Activated CD4-positive, alpha-beta memory T cell treated with anti-CD3 and anti-CD28 coated beads for 36 hours (primary cell): Measurements from ENCODE around the gene MRI1. TPM values are rescaled to one million over a fixed set of nuclear protein-coding genes. Genes with fewer than 3 reads are reported as not detected.
A peak's percentile ranks its signal among the peaks of the same experiment; 100 is the strongest.

Experiments
- CTCF ChIA-PET: fragments of 350-600 bp; sonication (Branson Sonifier 250); formaldehyde crosslinking; loops from one replicate; lab custom pipeline; 2021; ENCODE audit warnings: antibody characterized with exemption, inconsistent platforms; lab: Charles Lee
- POLR2A ChIA-PET: fragments of 350-600 bp; sonication (Branson Sonifier 250); formaldehyde crosslinking; loops from one replicate; lab custom pipeline; 2021; ENCODE audit warnings: antibody characterized with exemption; lab: Charles Lee
- DNase-seq: peaks from one replicate; pipeline ENCODE4 v3.0.0-alpha.2; 2020
- H3K27ac Mint-ChIP-seq: one replicate; pipeline ENCODE4 v1.8.0; 2021; ENCODE audit warnings: mixed read lengths
- H3K27me3 Mint-ChIP-seq: one replicate; pipeline ENCODE4 v1.8.0; 2021; ENCODE audit warnings: mixed read lengths
- H3K36me3 Mint-ChIP-seq: one replicate; pipeline ENCODE4 v1.8.0; 2021; ENCODE audit warnings: mixed read lengths
- H3K4me1 Mint-ChIP-seq: one replicate; pipeline ENCODE4 v1.8.0; 2021; ENCODE audit warnings: low read depth, mixed read lengths
- H3K4me3 Mint-ChIP-seq: one replicate; pipeline ENCODE4 v1.8.0; 2021; ENCODE audit warnings: mild to moderate bottlenecking, mixed read lengths
- H3K9me3 Mint-ChIP-seq: one replicate; pipeline ENCODE4 v1.8.0; 2021; ENCODE audit warnings: mixed read lengths
- intact Hi-C: fragments of 100-400 bp; cut with micrococcal nuclease; formaldehyde crosslinking; loops from one replicate; pipeline ENCODE4 v1.15.1; 2023
- total RNA-seq, 2 experiments: library from RNA; stranded (reverse); gene quantifications; one replicate each; pipeline ENCODE4 v1.2.3, GENCODE V29; 2021

The MRI1 gene
- total RNA-seq, 2 experiments from 2014 or later = 17.7 to 19.3 TPM

- ChIA-PET POLR2A (interaction anchor here (1.1 to 2.7 kb wide), 8 partner anchors 10 to 64 kb away, joined by 3 to 10 read pairs (median 5); partner anchors contain the start of gene C19orf53), CTCF (interaction anchor here (1.0 to 2.7 kb wide), 5 partner anchors 11 to 84 kb away, joined by 3 to 20 read pairs (median 5); no protein-coding TSS in a partner anchor)
- Mint-ChIP-seq H3K9me3 (no peaks in the 10 kb centered on the region), H3K4me3 (peak overlapping the region; percentile 74), H3K36me3 (no peaks in the 10 kb centered on the region), H3K27ac (peak overlapping the region; percentile 43), H3K27me3 (no peaks in the 10 kb centered on the region), H3K4me1 (peaks cover 18% of the 10 kb centered on the region)
- peak; percentile 25 for DNase-seq
- intact Hi-C loops = loop anchor here (1.0 kb wide), 1 partner anchor 44 kb away; no protein-coding TSS in a partner anchor
Observed at GRCh38 chr19:13795595-13796300, 31.4 kb downstream of the MRI1 start.

GRCh38 chr19:13796301-13797057 is 32.2 kb downstream of the MRI1 start:
- peak overlapping the region; percentile 45 for H3K27ac Mint-ChIP-seq
- peaks cover 18% of the 10 kb centered on the region for H3K4me1 Mint-ChIP-seq
- DNase-seq = peak; percentile 32

GRCh38 chr19:13797058-13797440 is 32.7 kb downstream of the MRI1 start:
- H3K4me3 Mint-ChIP-seq = peak overlapping the region; percentile 74
- intact Hi-C loops = no loop called here
- ChIA-PET CTCF (interaction anchor here (0.7 to 2.7 kb wide), 3 partner anchors 12 to 66 kb away, joined by 3 to 20 read pairs (median 5); no protein-coding TSS in a partner anchor), POLR2A (interaction anchor here (1.4 to 2.7 kb wide), 3 partner anchors 9 to 49 kb away, joined by 3 to 10 read pairs (median 4); partner anchors contain the start of gene C19orf53)
- H3K36me3 Mint-ChIP-seq = no peaks in the 10 kb centered on the region
- H3K27me3 Mint-ChIP-seq = no peaks in the 10 kb centered on the region
- H3K4me1 Mint-ChIP-seq = peaks cover 18% of the 10 kb centered on the region
- peak overlapping the region; percentile 45 for H3K27ac Mint-ChIP-seq
- H3K9me3 Mint-ChIP-seq = no peaks in the 10 kb centered on the region
- DNase-seq = no peak

More at GRCh38 chr19:13796301-13797057, 32.2 kb downstream of the MRI1 start:
- CTCF ChIA-PET = interaction anchor here (1.0 to 2.7 kb wide), 4 partner anchors 12 to 83 kb away, joined by 3 to 20 read pairs (median 4); no protein-coding TSS in a partner anchor
- intact Hi-C loops = no loop called here
- POLR2A ChIA-PET = interaction anchor here (1.4 to 2.7 kb wide), 3 partner anchors 8 to 50 kb away, joined by 3 to 10 read pairs (median 4); partner anchors contain the start of gene C19orf53
- Mint-ChIP-seq H3K9me3 (no peaks in the 10 kb centered on the region), H3K4me3 (peak overlapping the region; percentile 74), H3K27me3 (no peaks in the 10 kb centered on the region), H3K36me3 (no peaks in the 10 kb centered on the region)

GRCh38 chr19:13797870-13798269 is 33.5 kb downstream of the MRI1 start:
- DNase-seq = no peak
- Mint-ChIP-seq H3K36me3 (no peaks in the 10 kb centered on the region), H3K4me3 (no peak overlapping the region), H3K9me3 (no peaks in the 10 kb centered on the region), H3K27ac (no peak overlapping the region), H3K4me1 (peaks cover 18% of the 10 kb centered on the region), H3K27me3 (no peaks in the 10 kb centered on the region)
- ChIA-PET POLR2A (interaction anchor here (1.4 kb wide), 2 partner anchors 9 to 49 kb away, joined by 3 to 4 read pairs; no protein-coding TSS in a partner anchor), CTCF (interaction anchor here (0.7 to 2.7 kb wide), 3 partner anchors 36 to 154 kb away, joined by 3 to 20 read pairs (median 3); no protein-coding TSS in a partner anchor)
- intact Hi-C loops = no loop called here

- POLR2A ChIA-PET = no interaction called here
- intact Hi-C loops = no loop called here
- H3K9me3 Mint-ChIP-seq = no peaks in the 10 kb centered on the region
- no peak for DNase-seq
- CTCF ChIA-PET = no interaction called here
- no peaks in the 10 kb centered on the region for H3K27me3 Mint-ChIP-seq
- H3K4me3 Mint-ChIP-seq = no peak overlapping the region
- no peak overlapping the region for H3K27ac Mint-ChIP-seq
- H3K36me3 Mint-ChIP-seq = no peaks in the 10 kb centered on the region
- peaks cover 14% of the 10 kb centered on the region for H3K4me1 Mint-ChIP-seq
Observed at GRCh38 chr19:13799669-13800068, 35.3 kb downstream of the MRI1 start.

GRCh38 chr19:13803038-13803437 is 38.7 kb downstream of the MRI1 start:
- no peak for DNase-seq
- no peaks in the 10 kb centered on the region for H3K9me3 Mint-ChIP-seq
- ChIA-PET CTCF (interaction anchor here (0.6 kb wide), 1 partner anchor 771 kb away, joined by 3 read pairs; no protein-coding TSS in a partner anchor), POLR2A (no interaction called here)
- H3K27ac Mint-ChIP-seq = no peak overlapping the region
- H3K27me3 Mint-ChIP-seq = no peaks in the 10 kb centered on the region
- H3K4me1 Mint-ChIP-seq = no peaks in the 10 kb centered on the region
- intact Hi-C loops = no loop called here
- peaks cover 6% of the 10 kb centered on the region for H3K36me3 Mint-ChIP-seq
- H3K4me3 Mint-ChIP-seq = no peak overlapping the region

- peaks cover 9% of the 10 kb centered on the region for H3K36me3 Mint-ChIP-seq
- intact Hi-C loops = no loop called here
- ChIA-PET CTCF (interaction anchor here (0.6 to 2.3 kb wide), 2 partner anchors 57 to 524 kb away, joined by 3 to 10 read pairs; no protein-coding TSS in a partner anchor), POLR2A (interaction anchor here (0.8 kb wide), 1 partner anchor 28 kb away, joined by 3 read pairs; no protein-coding TSS in a partner anchor)
- no peaks in the 10 kb centered on the region for H3K9me3 Mint-ChIP-seq
- H3K27me3 Mint-ChIP-seq = no peaks in the 10 kb centered on the region
- H3K4me1 Mint-ChIP-seq = no peaks in the 10 kb centered on the region
- H3K4me3 Mint-ChIP-seq = no peak overlapping the region
- no peak overlapping the region for H3K27ac Mint-ChIP-seq
- DNase-seq = no peak
Observed at GRCh38 chr19:13804830-13805683, 40.7 kb downstream of the MRI1 start.

- peaks cover 9% of the 10 kb centered on the region for H3K36me3 Mint-ChIP-seq
- POLR2A ChIA-PET = no interaction called here
Observed at GRCh38 chr19:13806728-13807127, 42.4 kb downstream of the MRI1 start.

GRCh38 chr19:13807421-13808021 is 43.2 kb downstream of the MRI1 start:
- Mint-ChIP-seq H3K4me1 (no peaks in the 10 kb centered on the region), H3K27ac (no peak overlapping the region), H3K9me3 (no peaks in the 10 kb centered on the region), H3K4me3 (no peak overlapping the region), H3K36me3 (peaks cover 9% of the 10 kb centered on the region), H3K27me3 (no peaks in the 10 kb centered on the region)
- no peak for DNase-seq
- CTCF ChIA-PET = interaction anchor here (1.1 kb wide), 1 partner anchor 241 kb away, joined by 3 read pairs; no protein-coding TSS in a partner anchor
- intact Hi-C loops = no loop called here
- POLR2A ChIA-PET = no interaction called here

More at GRCh38 chr19:13806728-13807127, 42.4 kb downstream of the MRI1 start:
- Mint-ChIP-seq H3K4me3 (no peak overlapping the region), H3K9me3 (no peaks in the 10 kb centered on the region), H3K4me1 (no peaks in the 10 kb centered on the region), H3K27ac (no peak overlapping the region), H3K27me3 (no peaks in the 10 kb centered on the region)
- DNase-seq = no peak
- CTCF ChIA-PET = no interaction called here
- intact Hi-C loops = no loop called here

GRCh38 chr19:13808856-13809255 is 44.5 kb downstream of the MRI1 start:
- ChIA-PET POLR2A (interaction anchor here (1.1 kb wide), 1 partner anchor 38 kb away, joined by 4 read pairs; no protein-coding TSS in a partner anchor), CTCF (interaction anchor here (1.0 to 1.1 kb wide), 2 partner anchors 54 to 239 kb away, joined by 3 to 4 read pairs; no protein-coding TSS in a partner anchor)
- intact Hi-C loops = no loop called here
- Mint-ChIP-seq H3K27ac (no peak overlapping the region), H3K4me1 (no peaks in the 10 kb centered on the region), H3K36me3 (peaks cover 14% of the 10 kb centered on the region), H3K4me3 (no peak overlapping the region), H3K9me3 (no peaks in the 10 kb centered on the region), H3K27me3 (no peaks in the 10 kb centered on the region)
- no peak for DNase-seq
